KG1 (cell line): ENCODE results near the gene SLC51B.

Experiments used
- DNase-seq: peaks from one replicate; lab custom pipeline; 2025; lab: John Stamatoyannopoulos, UW

SLC51B gene

DNA sequence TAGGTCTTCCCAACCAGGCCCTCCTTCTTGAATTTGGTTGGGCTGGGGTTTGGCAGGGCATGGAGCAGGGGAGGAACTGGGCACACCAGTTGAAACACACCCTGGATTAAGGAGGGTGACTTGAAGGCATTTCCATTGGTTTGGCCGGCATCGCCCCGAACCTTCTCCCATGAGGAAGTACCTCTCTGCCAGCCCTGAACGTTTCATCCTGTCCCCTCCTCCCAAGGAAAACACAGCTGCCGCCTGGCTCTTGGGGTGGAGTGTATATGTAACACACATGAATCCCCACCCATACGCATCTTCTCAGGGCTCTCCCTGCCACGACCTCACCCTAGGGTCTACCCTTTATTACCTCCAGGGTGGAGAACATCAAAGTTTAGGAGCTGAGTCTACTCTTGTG is 55.3 kb downstream of the SLC51B start:
- no peak for DNase-seq

DNA sequence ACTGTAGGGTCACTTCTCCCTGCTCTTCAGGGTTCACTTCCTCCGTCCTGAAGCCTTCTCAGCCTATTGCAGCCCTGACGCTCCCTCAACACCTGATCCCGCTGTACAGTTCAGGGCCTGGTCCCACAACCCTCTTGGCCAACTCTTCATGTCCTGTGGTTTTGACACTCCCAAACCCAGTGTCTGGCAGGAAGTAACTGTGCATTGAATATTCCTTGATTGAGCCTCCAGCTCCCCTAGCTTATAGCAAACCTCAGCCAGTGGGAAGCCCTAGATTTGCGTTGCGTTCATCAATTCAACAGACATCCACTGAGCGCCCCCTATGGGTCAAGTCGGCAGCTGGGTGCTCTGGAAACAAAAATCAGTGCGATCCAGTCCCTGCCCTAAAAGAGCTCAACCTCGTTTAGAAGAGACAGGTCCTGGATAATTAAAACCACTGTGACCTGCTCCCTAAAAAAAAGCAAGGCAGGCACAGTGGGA is 56.3 kb downstream of the SLC51B start:
- no peak for DNase-seq

DNA sequence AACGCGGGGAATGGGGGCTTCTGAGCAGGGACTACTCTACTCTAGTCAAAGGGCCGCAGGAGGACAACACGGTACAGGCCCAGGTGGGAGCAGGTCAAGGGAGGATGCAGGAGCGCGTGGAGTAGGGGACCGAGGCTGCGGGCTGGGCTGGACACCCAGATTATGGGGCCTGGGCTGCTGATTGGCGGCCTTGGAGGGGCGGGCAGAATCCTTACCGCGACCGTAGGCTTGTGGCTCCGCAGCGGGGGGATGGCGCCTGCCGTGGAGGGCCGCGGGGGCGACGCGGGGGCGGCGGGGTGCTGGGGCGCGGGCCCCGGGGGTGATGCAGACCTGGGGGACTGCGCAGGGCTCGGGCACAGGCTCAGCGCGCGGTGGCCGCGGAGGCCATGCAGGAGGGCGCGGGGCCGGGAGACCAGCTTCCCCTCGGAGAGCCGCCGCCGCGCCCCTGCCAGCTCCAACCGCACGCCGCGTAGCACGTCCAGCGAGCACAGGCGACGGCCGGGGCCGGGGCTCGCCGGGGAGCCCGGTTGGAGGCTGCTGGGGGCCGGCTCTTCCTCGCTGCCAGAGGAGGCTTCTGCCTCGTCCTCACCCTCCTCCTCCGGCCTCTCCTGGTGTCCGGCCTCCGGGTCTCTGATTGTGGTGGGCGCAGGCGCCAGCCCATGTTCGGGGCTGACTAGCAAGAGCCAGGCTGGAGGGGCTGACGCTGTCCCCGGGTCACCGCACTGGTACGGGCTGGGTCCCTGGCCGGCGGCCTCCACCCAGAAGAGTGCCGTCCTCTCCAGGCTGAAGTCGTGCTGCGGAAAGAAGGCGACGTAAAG is 56.9 kb downstream of the SLC51B start:
- DNase-seq: no peak

DNA sequence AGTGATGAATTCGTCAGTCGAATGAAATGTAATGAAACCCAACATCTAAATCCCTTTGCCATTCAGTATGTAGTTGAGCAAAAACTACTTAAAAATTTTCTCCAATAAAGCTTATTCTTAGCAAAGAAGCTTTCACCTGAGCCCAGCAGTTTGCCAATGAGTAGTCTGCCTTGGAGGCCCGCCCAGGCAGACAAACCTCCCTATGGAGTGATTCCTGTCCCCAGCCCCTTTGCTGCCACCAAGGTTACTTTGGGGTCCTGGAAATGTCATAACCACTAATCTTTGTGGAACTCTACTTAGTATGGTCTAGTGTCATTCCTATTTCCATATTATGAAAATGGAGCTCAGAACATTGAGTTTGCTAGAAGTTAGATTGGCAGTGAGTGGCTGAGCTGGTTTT is 57.7 kb downstream of the SLC51B start:
- DNase-seq: no peak
